HUES6 (cell line): Measurements from ENCODE around the gene SART3.
"Not testable (repeated sequence)": the region's sequence is repeated elsewhere in the genome, so short reads cannot be mapped to it uniquely, and the experiment has no call there.

Experiments
- H3K27ac ChIP-seq: 2 replicates; pipeline ENCODE4 v1.7.0; 2013; ENCODE audit warnings: low read depth, mild to moderate bottlenecking, low read length, inconsistent platforms
- H3K27me3 ChIP-seq: 2 replicates; pipeline ENCODE4 v1.6.1; 2013; ENCODE audit warnings: low read length; ENCODE audit not compliant: control insufficient read depth, insufficient read depth
- H3K36me3 ChIP-seq: 2 replicates; pipeline ENCODE4 v1.6.1; 2013; ENCODE audit warnings: low read length; ENCODE audit not compliant: control insufficient read depth, insufficient read depth
- H3K4me1 ChIP-seq: 2 replicates; pipeline ENCODE4 v1.6.1; 2013; ENCODE audit warnings: low read length; ENCODE audit not compliant: control insufficient read depth, insufficient read depth
- H3K4me3 ChIP-seq: 2 replicates; pipeline ENCODE4 v1.5.1; 2013; ENCODE audit warnings: low read depth, low read length
- H3K9ac ChIP-seq: one replicate; pipeline ENCODE4 v1.6.1; 2013; ENCODE audit warnings: mild to moderate bottlenecking, low read length
- H3K9me3 ChIP-seq: 2 replicates; pipeline ENCODE4 v1.6.1; 2013; ENCODE audit warnings: low read depth, low read length; ENCODE audit not compliant: control insufficient read depth, insufficient read depth

SART3 gene

GRCh38 chr12:108498136-108498535, 62.8 kb downstream of the SART3 start:
- H3K9ac ChIP-seq = no peak overlapping the region
- no peaks in the 10 kb centered on the region for H3K4me1 ChIP-seq
- H3K9me3 ChIP-seq = peaks cover 13% of the 10 kb centered on the region
- no peaks in the 10 kb centered on the region for H3K27me3 ChIP-seq
- H3K36me3 ChIP-seq = no peaks in the 10 kb centered on the region
- H3K27ac ChIP-seq = no peak overlapping the region
- H3K4me3 ChIP-seq = no peak overlapping the region

- no peaks in the 10 kb centered on the region for H3K9me3 ChIP-seq
- H3K27ac ChIP-seq = no peak overlapping the region
- no peaks in the 10 kb centered on the region for H3K27me3 ChIP-seq
- H3K36me3 ChIP-seq = no peaks in the 10 kb centered on the region
- no peak overlapping the region for H3K4me3 ChIP-seq
- no peak overlapping the region for H3K9ac ChIP-seq
- H3K4me1 ChIP-seq = no peaks in the 10 kb centered on the region
These were observed 65.0 kb downstream of the SART3 start for GRCh38 chr12:108495823-108496579.

GRCh38 chr12:108495054-108495453, 65.9 kb downstream of the SART3 start:
- no peaks in the 10 kb centered on the region for H3K36me3 ChIP-seq
- no peak overlapping the region for H3K4me3 ChIP-seq
- no peaks in the 10 kb centered on the region for H3K9me3 ChIP-seq
- H3K4me1 ChIP-seq = no peaks in the 10 kb centered on the region
- no peaks in the 10 kb centered on the region for H3K27me3 ChIP-seq
- H3K9ac ChIP-seq = no peak overlapping the region
- H3K27ac ChIP-seq = no peak overlapping the region

GRCh38 chr12:108491256-108491655, 69.7 kb downstream of the SART3 start:
- Histone ChIP-seq H3K36me3 (no peaks in the 10 kb centered on the region), H3K4me1 (no peaks in the 10 kb centered on the region), H3K27ac (no peak overlapping the region), H3K9me3 (peaks cover 3% of the 10 kb centered on the region; the same call in 1 of the 2 replicates), H3K9ac (no peak overlapping the region), H3K4me3 (no peak overlapping the region), H3K27me3 (no peaks in the 10 kb centered on the region)

GRCh38 chr12:108487029-108487428, 73.9 kb downstream of the SART3 start:
- not testable (repeated sequence) for H3K27me3 ChIP-seq, H3K27ac ChIP-seq, H3K36me3 ChIP-seq, H3K9ac ChIP-seq, H3K4me3 ChIP-seq, H3K9me3 ChIP-seq
- peaks cover 15% of the 10 kb centered on the region for H3K4me1 ChIP-seq

GRCh38 chr12:108485371-108485770, 75.6 kb downstream of the SART3 start:
- peaks cover 15% of the 10 kb centered on the region for H3K4me1 ChIP-seq
- H3K27ac ChIP-seq, H3K36me3 ChIP-seq, H3K27me3 ChIP-seq, H3K9me3 ChIP-seq, H3K9ac ChIP-seq, H3K4me3 ChIP-seq: not testable (repeated sequence)

- Histone ChIP-seq H3K36me3 (no peaks in the 10 kb centered on the region), H3K9me3 (peaks cover 3% of the 10 kb centered on the region; the same call in 1 of the 2 replicates), H3K27me3 (no peaks in the 10 kb centered on the region; the same call in 1 of the 2 replicates), H3K9ac (no peak overlapping the region), H3K4me1 (peaks cover 15% of the 10 kb centered on the region), H3K27ac (no peak overlapping the region), H3K4me3 (no peak overlapping the region)
These were observed 76.1 kb downstream of the SART3 start for GRCh38 chr12:108484845-108485244.

- peaks cover 15% of the 10 kb centered on the region for H3K4me1 ChIP-seq
- H3K27me3 ChIP-seq = no peaks in the 10 kb centered on the region; the same call in 1 of the 2 replicates
- no peak overlapping the region for H3K27ac ChIP-seq
- H3K36me3 ChIP-seq = no peaks in the 10 kb centered on the region
- no peak overlapping the region for H3K4me3 ChIP-seq
- H3K9me3 ChIP-seq = peaks cover 3% of the 10 kb centered on the region; the same call in 1 of the 2 replicates
- H3K9ac ChIP-seq = no peak overlapping the region
These were observed 76.5 kb downstream of the SART3 start for GRCh38 chr12:108484431-108484830.

- Histone ChIP-seq H3K36me3 (no peaks in the 10 kb centered on the region), H3K4me3 (no peak overlapping the region), H3K9ac (no peak overlapping the region), H3K27ac (no peak overlapping the region), H3K9me3 (peaks cover 3% of the 10 kb centered on the region; the same call in 1 of the 2 replicates), H3K27me3 (no peaks in the 10 kb centered on the region; the same call in 1 of the 2 replicates), H3K4me1 (peaks cover 15% of the 10 kb centered on the region)
These were observed 77.5 kb downstream of the SART3 start for GRCh38 chr12:108483213-108484059.

GRCh38 chr12:108482717-108483212, 78.2 kb downstream of the SART3 start:
- H3K9me3 ChIP-seq = peaks cover 3% of the 10 kb centered on the region; the same call in 1 of the 2 replicates
- H3K4me1 ChIP-seq = peaks cover 15% of the 10 kb centered on the region
- H3K9ac ChIP-seq = no peak overlapping the region
- H3K27me3 ChIP-seq = no peaks in the 10 kb centered on the region; the same call in 1 of the 2 replicates
- H3K4me3 ChIP-seq = no peak overlapping the region
- no peak overlapping the region for H3K27ac ChIP-seq
- H3K36me3 ChIP-seq = no peaks in the 10 kb centered on the region
